Hepatocyte (in vitro differentiated cells): ENCODE measurements around the gene ARHGEF1.

Source experiments
- EZH2 ChIP-seq: fragments of 200-600 bp; sonication (generic); IDR thresholded peaks from 2 replicates; pipeline ENCODE4 v1.6.1; 2016; ENCODE audit warnings: antibody characterized with exemption, mild to moderate bottlenecking, borderline replicate concordance
- TF ChIP-seq, protein P1 (sequence below): fragments of 200-600 bp; sonication (generic); IDR thresholded peaks from 2 replicates; pipeline ENCODE4 v1.5.1; 2016; ENCODE audit warnings: antibody characterized with exemption, mild to moderate bottlenecking; ENCODE audit not compliant: poor library complexity

DNA sequence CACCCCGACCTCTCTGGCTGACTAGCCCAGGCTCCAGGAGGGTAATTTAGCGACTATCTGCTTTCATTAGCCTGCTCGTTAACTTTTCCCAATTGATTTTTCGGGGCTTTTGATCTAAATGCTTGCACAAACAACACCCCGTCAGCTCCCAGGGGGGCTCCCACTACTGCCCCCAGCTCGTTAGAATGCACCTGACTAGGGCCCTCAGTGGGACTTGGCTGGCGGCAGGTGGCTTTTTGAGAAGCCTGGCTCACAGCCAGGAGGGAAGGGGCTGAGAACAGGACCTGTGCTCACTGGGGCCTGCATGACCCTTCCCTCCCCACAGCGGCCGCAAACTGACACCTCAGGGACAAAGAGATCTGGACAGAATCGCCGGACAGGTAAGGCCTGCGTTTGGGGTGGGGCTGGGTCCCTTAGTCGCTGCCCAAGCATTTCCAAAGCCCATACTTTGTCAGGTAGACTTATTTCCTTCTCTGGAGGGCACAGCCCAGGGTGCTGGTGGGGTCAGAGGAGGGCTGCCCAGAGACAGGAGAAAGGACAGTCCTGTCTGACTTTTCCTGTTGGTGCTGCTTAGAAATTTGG, 13.5 kb upstream of the ARHGEF1 start:
- TF ChIP-seq, protein P1, sequence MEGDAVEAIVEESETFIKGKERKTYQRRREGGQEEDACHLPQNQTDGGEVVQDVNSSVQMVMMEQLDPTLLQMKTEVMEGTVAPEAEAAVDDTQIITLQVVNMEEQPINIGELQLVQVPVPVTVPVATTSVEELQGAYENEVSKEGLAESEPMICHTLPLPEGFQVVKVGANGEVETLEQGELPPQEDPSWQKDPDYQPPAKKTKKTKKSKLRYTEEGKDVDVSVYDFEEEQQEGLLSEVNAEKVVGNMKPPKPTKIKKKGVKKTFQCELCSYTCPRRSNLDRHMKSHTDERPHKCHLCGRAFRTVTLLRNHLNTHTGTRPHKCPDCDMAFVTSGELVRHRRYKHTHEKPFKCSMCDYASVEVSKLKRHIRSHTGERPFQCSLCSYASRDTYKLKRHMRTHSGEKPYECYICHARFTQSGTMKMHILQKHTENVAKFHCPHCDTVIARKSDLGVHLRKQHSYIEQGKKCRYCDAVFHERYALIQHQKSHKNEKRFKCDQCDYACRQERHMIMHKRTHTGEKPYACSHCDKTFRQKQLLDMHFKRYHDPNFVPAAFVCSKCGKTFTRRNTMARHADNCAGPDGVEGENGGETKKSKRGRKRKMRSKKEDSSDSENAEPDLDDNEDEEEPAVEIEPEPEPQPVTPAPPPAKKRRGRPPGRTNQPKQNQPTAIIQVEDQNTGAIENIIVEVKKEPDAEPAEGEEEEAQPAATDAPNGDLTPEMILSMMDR, result no peak
- TF ChIP-seq EZH2, result no peak
